DND-41 (cell line): ENCODE data around the gene SETD6.

Experiments
- EZH2 ChIP-seq: IDR thresholded peaks from 3 replicates; pipeline ENCODE4 v1.6.1; 2012; ENCODE audit warnings: borderline replicate concordance, low read depth, mild to moderate bottlenecking, moderate library complexity, low read length, inconsistent platforms; ENCODE audit not compliant: severe bottlenecking
- TF ChIP-seq, protein P1 (sequence below): IDR thresholded peaks from 2 replicates; pipeline ENCODE4 v1.5.1; 2012; ENCODE audit warnings: borderline replicate concordance, low read length, moderate library complexity, mild to moderate bottlenecking; ENCODE audit not compliant: poor library complexity, severe bottlenecking; ENCODE audit errors: extremely low read depth

DNA sequence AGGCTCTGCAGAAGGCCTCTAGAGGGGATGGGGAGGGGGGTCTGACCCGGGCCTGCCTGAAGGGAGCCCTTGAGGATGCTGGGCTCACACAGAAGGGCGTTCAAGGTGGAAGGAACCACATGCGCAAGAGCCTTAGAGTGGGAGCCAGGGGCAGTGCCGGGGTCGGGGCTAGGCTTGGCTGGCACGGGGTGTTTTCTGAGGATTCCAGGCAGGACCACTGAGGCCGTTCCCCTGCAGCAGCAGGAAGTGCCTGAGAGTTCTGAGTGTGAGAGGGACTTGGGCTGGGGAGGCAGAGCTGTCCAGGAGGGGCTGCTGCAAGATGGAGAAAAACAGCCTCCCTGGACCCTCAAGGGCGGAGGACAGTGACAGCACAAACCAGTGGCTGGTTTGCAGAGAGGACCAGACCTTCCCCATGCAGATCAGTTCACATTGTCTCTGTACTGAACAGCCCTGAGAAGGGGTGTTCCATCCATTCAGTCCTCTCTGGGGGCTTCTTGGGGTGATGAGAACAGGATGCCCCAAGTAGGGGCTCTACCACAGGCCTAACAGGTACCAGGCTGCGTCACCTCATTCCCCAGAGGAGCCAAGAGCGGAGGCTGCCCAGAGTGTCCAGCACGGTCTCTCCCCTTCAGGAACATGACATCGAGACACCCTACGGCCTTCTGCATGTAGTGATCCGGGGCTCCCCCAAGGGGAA, 12.0 kb upstream of the SETD6 start:
- TF ChIP-seq, protein P1, sequence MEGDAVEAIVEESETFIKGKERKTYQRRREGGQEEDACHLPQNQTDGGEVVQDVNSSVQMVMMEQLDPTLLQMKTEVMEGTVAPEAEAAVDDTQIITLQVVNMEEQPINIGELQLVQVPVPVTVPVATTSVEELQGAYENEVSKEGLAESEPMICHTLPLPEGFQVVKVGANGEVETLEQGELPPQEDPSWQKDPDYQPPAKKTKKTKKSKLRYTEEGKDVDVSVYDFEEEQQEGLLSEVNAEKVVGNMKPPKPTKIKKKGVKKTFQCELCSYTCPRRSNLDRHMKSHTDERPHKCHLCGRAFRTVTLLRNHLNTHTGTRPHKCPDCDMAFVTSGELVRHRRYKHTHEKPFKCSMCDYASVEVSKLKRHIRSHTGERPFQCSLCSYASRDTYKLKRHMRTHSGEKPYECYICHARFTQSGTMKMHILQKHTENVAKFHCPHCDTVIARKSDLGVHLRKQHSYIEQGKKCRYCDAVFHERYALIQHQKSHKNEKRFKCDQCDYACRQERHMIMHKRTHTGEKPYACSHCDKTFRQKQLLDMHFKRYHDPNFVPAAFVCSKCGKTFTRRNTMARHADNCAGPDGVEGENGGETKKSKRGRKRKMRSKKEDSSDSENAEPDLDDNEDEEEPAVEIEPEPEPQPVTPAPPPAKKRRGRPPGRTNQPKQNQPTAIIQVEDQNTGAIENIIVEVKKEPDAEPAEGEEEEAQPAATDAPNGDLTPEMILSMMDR: no peak
- TF ChIP-seq EZH2: no peak
